ENCODE data around the gene GALR3.

DNA sequence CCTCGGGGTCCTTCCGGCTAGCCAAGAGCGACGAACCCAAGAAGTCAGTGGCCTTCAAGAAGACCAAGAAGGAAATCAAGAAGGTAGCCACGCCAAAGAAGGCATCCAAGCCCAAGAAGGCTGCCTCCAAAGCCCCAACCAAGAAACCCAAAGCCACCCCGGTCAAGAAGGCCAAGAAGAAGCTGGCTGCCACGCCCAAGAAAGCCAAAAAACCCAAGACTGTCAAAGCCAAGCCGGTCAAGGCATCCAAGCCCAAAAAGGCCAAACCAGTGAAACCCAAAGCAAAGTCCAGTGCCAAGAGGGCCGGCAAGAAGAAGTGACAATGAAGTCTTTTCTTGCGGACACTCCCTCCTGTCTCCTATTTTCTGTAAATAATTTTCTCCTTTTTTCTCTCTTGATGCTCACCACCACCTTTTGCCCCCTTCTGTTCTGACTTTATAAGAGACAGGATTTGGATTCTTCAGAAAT lies 17.3 kb upstream of the GALR3 start:
- TF ChIP-seq POLR2AphosphoS5 (IDR thresholded peaks at IDR 0.05; ENCODE audit: low read depth, low read length) (no peak; the same call in 1 of the 2 replicates), TAF1 (IDR thresholded peaks at IDR 0.05; ENCODE audit: borderline replicate concordance, insufficient read depth, low read length) (no peak), SIN3A (IDR thresholded peaks at IDR 0.05; ENCODE audit: borderline replicate concordance, insufficient read depth, low read length) (no peak), FOXP2 (optimal IDR thresholded peaks at IDR 0.05; ENCODE audit: borderline replicate concordance, extremely low read depth, extremely low read length, insufficient read depth) (no peak)
- TF ChIP-seq, protein P1, sequence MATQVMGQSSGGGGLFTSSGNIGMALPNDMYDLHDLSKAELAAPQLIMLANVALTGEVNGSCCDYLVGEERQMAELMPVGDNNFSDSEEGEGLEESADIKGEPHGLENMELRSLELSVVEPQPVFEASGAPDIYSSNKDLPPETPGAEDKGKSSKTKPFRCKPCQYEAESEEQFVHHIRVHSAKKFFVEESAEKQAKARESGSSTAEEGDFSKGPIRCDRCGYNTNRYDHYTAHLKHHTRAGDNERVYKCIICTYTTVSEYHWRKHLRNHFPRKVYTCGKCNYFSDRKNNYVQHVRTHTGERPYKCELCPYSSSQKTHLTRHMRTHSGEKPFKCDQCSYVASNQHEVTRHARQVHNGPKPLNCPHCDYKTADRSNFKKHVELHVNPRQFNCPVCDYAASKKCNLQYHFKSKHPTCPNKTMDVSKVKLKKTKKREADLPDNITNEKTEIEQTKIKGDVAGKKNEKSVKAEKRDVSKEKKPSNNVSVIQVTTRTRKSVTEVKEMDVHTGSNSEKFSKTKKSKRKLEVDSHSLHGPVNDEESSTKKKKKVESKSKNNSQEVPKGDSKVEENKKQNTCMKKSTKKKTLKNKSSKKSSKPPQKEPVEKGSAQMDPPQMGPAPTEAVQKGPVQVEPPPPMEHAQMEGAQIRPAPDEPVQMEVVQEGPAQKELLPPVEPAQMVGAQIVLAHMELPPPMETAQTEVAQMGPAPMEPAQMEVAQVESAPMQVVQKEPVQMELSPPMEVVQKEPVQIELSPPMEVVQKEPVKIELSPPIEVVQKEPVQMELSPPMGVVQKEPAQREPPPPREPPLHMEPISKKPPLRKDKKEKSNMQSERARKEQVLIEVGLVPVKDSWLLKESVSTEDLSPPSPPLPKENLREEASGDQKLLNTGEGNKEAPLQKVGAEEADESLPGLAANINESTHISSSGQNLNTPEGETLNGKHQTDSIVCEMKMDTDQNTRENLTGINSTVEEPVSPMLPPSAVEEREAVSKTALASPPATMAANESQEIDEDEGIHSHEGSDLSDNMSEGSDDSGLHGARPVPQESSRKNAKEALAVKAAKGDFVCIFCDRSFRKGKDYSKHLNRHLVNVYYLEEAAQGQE (IDR thresholded peaks at IDR 0.05; ENCODE audit: insufficient read depth in 1 of 2, low read depth in 2 of 2, low read length in 2 of 2) = no peak
